OCI-LY1 (cell line): ENCODE results near the gene EYS.

Experiments used
- EZH2 ChIP-seq: fragments of 200-600 bp; sonication (generic), shearing (Covaris generic); IDR thresholded peaks from 2 replicates; pipeline ENCODE4 v1.8.0; 2017; ENCODE audit warnings: borderline replicate concordance, mixed run types, mild to moderate bottlenecking, antibody characterized with exemption, low read length, moderate library complexity, mixed read lengths
- TF ChIP-seq, protein P1 (sequence below): fragments of 200-600 bp; sonication (generic), shearing (Covaris generic); IDR thresholded peaks from 2 replicates; pipeline ENCODE4 v1.5.1; 2017; ENCODE audit warnings: mild to moderate bottlenecking, antibody characterized with exemption, low read length, moderate library complexity, mixed read lengths

DNA sequence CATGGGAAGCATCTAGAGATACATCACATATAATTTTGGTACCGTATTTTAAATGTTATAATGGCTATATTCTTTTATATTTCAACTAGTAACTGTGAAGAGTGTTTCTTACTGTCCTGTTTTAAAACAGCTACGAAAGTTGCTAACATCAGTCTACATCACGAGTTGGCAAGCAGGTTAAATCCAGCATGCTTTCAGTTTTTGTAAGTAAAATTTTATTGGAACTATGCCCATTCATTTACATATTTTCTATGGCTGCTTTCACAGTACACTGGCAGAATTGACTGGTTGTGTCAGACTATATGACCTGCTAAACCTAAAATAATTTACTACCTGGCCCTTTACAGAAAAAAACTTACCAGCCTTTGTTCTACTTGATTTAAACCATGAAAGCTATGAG is 1593.3 kb downstream of the EYS start:
- TF ChIP-seq, protein P1, sequence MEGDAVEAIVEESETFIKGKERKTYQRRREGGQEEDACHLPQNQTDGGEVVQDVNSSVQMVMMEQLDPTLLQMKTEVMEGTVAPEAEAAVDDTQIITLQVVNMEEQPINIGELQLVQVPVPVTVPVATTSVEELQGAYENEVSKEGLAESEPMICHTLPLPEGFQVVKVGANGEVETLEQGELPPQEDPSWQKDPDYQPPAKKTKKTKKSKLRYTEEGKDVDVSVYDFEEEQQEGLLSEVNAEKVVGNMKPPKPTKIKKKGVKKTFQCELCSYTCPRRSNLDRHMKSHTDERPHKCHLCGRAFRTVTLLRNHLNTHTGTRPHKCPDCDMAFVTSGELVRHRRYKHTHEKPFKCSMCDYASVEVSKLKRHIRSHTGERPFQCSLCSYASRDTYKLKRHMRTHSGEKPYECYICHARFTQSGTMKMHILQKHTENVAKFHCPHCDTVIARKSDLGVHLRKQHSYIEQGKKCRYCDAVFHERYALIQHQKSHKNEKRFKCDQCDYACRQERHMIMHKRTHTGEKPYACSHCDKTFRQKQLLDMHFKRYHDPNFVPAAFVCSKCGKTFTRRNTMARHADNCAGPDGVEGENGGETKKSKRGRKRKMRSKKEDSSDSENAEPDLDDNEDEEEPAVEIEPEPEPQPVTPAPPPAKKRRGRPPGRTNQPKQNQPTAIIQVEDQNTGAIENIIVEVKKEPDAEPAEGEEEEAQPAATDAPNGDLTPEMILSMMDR = no peak
- TF ChIP-seq EZH2 = no peak
